ENCODE data around the gene TMEM139.
"Not testable (repeated sequence)": the region's sequence is repeated elsewhere in the genome, so short reads cannot be mapped to it uniquely, and the experiment has no call there.

TMEM139 gene

DNA sequence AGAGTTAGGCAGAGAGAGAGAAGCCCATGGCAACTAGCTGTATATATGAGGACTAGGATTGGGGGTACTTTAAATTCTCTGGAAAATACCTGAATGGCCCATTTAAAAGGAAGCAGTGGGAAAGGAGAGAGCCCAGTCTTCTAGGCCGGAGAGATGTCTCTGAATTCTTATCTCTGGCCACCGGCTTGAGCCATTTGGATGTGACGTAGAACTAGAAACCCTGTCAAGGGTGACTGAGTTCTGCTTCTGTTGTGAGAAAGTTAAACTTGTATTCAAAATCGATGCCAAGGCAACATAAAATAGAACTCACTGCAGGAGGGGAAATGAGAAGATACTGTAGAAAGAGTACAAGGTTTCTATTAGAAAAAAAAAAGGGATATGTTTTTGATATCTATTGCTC lies 27.8 kb upstream of the TMEM139 start:
- no peak for DNase-seq
- in situ Hi-C loops (cut with MboI; ENCODE audit: low pct_unique_long_range_greater_than_20kb, low sequenced_read_pairs), result no loop called here

DNA sequence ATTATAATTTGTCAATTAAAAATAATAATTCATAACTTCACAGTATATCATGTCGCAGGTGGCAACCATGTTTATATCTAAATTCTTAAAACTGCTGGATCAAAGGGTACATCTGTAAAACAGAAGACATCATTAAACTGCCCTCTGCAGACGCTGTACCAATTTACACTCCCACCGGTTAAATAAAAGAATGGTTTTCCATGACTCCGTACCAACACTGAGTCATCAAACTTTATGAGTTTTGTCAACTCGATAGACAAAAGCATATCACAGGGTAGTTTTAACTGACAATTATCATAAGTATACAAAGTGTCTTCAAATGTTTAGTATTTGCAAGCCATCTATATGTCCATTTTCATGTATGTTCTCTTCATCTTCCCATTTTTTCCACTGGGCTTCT lies 27.3 kb upstream of the TMEM139 start:
- no peak for DNase-seq
- in situ Hi-C loops (cut with MboI; ENCODE audit: low pct_unique_long_range_greater_than_20kb, low sequenced_read_pairs), result no loop called here

DNA sequence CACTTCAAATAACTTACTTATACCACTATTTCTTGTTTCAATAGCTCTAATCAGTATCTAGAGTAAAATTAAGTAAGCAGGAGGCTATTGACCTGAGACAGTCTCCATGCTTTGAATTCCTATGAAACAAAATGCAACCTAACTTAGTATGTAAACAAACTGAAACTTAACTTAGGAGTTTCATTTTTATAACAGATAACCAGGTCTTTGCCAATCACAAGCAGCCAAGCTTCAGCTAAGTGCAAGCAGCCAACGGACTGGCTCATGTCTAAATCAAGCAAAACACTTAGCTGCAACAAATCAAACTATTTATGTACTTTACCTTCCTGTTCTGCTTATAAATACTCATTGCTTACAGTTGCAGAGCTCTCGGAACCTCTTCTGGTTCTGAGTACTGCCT lies 25.9 kb upstream of the TMEM139 start:
- in situ Hi-C loops (cut with MboI; ENCODE audit: low pct_unique_long_range_greater_than_20kb, low sequenced_read_pairs), result no loop called here
- DNase-seq, result no peak

DNA sequence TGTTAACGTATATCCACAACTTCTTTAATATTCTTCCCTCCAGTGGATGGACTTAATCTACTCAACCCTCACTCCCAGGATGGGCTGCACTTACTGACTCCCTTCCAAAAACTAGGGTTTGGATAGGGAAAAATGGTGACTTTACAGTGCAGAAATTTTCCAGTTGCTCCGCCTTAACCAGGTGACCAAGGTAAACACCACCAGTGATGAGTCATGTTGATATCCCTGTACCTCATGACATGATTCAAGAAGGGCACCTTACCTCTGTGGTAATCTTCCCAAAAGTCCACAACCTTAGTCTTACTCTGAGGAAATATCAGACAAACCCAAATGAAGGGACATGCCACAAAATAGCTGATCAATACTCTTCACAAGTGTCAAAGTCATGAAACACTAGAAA lies 25.0 kb upstream of the TMEM139 start:
- in situ Hi-C loops (cut with MboI; ENCODE audit: low pct_unique_long_range_greater_than_20kb, low sequenced_read_pairs), result no loop called here
- DNase-seq, result no peak

DNA sequence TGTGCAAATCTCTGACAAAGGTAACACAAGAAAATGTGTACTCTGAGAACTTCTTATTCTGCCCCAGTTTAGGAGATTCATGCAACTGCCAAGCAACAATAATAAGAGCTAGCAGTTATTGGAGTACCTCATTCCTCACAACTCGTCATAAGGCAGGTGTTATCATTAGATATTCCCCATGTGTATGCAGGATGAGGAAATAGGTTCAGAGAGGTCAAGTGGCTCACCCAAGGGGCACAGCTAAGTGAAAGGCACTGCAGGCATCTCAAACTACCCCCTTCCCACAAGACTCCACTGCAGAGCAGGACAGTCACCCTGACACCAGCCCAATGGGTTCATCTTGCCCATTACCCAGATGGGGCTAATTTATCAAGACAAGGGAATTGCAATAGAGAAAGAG lies 22.9 kb upstream of the TMEM139 start:
- in situ Hi-C loops (cut with MboI; ENCODE audit: low pct_unique_long_range_greater_than_20kb, low sequenced_read_pairs), result no loop called here
- DNase-seq, result no peak

DNA sequence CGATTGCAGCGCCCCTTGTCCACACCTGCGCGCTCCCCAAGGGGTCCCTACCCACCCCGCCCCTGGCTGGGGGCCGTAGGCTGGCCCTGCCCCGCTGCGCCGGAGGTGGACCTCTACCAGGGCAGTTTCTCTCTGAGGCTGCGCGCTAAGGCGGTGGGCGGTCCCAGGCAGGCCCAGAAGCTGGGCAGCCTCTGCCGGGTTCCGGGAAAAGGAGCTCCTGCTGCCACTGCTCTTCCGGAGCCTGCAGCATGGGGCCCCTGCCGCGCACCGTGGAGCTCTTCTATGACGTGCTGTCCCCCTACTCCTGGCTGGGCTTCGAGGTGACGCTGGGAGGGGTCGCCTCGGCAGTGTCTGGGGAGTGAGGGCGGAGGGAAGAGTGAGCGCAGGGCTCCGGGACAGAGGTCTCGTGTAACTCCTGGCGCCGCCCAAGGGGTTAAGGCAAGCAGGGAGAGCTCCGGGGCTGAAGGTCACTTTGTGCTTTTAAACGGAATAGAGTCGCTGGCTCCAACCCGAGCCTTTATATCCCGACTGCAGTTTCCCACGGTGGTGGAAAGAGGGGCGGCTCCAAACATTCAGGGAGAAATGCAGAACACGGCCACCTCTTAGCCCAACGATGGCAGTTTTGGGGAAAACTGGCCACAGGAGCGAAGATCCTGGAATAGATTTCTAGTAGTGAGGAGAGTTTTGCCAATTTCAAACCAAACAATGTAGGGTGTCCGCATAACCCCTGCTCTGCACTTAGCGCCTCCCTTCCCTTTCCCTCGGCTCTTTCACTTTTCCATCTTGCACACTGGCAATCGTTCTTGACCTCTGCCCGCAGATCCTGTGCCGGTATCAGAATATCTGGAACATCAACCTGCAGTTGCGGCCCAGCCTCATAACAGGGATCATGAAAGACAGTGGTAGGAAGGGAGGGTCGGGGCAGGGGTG lies 21.2 kb upstream of the TMEM139 start, which contains the start of gene GSTK1:
TSS of gene GSTK1 (plus strand) at position 176 of the 930 bp plus-strand sequence. CDS start at position 249, 73 bp downstream.
- in situ Hi-C loops (cut with MboI; ENCODE audit: low pct_unique_long_range_greater_than_20kb, low sequenced_read_pairs), result no loop called here
- DNase-seq, result peak; percentile 76

DNA sequence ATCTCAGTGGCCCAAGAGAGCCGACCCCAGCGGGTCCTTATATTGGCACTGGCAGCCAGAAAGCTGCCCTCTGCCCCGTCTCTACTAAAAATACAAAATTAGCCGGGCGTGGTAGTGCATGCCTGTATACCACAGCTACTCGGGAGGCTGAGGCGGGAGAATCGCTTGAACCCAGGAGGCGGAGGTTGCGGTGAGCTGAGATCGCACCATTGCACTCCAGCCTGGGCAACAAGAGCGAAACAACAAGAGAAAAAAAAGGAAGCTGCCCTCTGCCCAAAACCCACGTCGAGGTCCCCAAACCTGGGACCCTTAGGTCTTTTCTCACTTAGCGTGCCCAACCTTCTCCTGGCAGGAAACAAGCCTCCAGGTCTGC lies 20.6 kb upstream of the TMEM139 start:
- in situ Hi-C loops (cut with MboI; ENCODE audit: low pct_unique_long_range_greater_than_20kb, low sequenced_read_pairs); DNase-seq: not testable (repeated sequence)

DNA sequence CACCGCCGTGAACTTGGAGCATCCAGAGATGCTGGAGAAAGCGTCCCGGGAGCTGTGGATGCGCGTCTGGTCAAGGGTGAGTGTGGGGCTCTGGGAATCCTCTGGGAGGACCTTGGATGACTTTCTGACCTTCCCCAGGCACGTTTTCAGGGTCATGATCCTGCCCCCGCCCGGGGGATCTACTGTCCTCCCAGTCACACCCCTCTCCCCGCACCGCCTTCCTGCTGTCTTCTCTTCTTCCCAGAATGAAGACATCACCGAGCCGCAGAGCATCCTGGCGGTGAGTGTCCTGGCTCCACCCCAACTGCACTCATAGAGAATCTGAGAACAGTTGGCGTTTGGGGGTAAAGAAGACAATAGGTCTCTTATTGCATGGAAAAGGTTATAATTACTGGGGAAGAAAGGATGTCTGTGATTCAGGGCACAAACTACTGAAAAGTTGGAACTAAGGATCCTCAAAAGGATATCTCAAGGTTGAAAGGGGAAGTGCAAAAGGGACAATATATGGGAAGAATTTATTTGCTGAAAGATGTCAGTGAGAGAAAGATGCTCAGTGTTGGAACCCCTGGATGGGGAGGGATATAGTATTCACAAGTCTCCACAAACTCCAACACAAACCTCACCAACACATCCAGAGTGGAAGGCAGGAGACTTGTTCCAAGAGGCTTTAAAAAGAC lies 19.6 kb upstream of the TMEM139 start:
- in situ Hi-C loops (cut with MboI; ENCODE audit: low pct_unique_long_range_greater_than_20kb, low sequenced_read_pairs), result no loop called here
- no peak for DNase-seq

DNA sequence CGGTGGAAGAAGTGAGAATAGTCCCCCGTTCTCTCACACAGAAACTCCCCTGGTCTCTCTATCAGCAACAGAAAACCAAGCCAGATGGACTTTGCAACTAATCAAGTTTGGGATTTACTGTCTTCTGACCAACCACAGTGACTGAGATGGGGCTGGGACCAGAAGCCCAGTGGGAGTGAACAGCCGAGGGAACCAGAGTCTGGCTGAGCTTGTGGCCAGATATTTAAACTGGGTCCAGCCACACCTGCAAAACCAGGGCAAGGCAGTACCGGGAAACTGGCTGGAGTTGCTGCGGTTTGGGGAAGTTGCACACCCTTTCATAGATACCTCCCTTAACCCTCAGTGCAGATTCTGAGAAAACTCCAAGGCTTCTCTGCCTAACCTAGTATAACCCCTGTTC lies 15.5 kb upstream of the TMEM139 start:
- DNase-seq, result peak; percentile 40
- in situ Hi-C loops (cut with MboI; ENCODE audit: low pct_unique_long_range_greater_than_20kb, low sequenced_read_pairs), result no loop called here

DNA sequence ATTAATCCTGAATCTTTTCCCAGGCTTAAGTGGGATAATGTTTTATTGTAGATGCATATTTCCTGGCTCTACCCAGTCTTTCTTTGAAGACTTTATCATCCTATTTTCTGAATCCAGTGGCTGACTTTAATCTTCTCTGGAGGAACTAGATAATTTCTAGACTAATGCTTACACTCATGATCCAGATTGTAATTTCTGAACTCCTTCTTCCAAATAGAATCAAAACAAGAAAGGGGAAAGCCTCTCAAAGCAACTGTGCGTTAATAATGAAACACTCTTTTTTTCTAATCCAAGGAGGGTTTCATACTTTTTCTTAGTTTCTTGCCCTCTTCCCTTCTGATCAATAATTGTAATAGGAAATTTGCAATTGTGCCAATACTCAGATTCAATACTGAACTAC lies 13.5 kb upstream of the TMEM139 start:
- in situ Hi-C loops (cut with MboI; ENCODE audit: low pct_unique_long_range_greater_than_20kb, low sequenced_read_pairs), result no loop called here
- DNase-seq, result no peak

DNA sequence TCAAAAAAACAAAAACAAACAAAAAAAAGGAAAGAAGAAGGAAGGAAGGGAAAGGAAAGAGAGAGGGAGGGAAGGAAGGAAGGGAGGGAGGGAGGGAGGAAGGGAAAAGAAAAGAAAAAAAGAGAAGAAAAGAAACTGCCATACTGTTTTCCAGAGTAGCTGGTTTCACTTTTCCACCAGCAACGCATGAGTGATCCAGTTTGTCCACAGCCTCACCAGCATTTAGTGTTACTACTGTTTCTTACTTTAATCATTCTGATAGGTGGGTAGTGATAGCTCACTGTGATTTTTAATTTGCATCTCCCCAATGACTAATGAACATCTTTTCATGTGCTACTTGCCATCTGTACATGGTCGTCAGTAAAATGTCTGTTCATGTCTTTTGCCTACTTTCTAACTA lies 11.9 kb upstream of the TMEM139 start:
- in situ Hi-C loops (cut with MboI; ENCODE audit: low pct_unique_long_range_greater_than_20kb, low sequenced_read_pairs), result no loop called here
- DNase-seq, result no peak

DNA sequence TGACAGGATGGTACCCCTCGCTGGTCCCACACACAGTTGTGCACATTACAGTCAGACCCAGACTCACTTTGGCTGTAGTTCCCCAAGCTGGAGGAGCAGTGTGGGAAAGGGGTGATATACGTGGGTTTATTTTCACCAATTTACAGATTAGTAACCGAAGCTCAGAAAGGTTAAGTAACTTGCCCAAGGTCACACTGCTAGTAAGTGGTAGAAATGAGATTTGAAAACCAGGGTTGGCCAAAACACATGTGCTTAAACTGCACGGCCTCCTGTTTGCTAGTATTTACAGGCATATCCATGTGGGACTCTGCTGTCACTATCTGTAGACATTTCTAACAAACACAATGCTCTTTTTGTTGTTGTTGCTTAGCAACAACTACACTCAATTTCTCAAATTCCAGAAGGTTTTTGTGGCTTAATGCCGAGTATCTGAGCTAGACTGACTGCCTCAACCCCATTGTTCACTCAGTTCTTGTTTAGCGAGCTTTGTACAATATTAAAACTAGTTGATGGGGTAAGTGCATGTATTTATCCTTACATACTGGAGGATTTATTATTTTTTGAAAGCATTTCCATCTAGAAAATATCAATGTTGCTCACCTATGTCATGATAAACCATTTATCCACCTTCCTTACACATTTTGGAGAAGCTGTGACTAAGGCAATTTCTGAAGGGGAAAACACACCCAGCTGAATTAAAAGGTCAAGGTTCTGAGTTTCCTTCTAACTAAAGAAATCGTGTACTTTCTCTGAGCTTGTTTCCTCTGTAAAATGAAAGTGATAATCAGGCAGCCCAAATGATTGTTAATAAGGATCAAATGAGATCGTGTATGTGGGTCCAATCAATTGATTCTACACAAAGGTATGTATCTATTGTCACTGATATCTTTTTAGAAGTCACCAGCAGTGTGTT lies 5.3 kb upstream of the TMEM139 start:
- DNase-seq, result no peak
- in situ Hi-C loops (cut with MboI; ENCODE audit: low pct_unique_long_range_greater_than_20kb, low sequenced_read_pairs), result no loop called here

DNA sequence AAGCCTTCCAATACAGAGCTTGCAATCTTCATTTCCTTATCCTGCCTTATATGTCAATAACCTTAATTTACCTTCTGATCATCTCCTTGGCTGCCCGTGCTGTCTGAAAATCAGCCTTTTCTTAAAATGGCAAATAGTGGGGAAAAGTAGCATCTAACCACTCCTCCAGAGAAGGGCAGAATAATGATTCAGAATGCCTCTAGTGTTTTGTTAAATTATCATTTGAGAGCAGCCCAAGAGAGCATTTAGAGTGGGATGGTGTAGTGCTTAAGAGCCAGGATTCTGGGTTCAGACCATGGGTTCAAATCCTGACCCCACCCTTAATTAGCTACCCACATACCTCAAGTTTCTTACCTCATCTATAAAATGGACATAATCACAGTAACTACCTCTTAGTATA lies 4.6 kb upstream of the TMEM139 start:
- DNase-seq, result no peak
- in situ Hi-C loops (cut with MboI; ENCODE audit: low pct_unique_long_range_greater_than_20kb, low sequenced_read_pairs), result no loop called here

DNA sequence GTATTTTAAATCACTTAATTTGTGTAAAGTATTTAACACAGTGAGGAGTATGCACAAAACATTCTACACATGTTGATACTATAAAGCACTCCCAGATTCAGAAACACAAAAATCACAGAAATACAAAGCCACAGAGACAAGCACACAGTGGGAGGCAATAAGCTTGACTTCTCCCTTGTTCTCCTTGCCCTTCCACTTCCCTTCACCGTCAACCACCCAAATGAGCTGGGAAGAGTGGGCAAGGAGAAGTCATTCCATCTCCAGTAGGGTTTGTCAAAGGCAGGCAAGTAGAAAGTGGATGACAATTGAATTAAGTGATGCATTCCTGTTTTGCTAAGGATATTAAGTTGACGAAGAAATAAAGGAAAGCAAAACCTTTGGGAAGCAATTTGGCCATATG lies 4.2 kb upstream of the TMEM139 start:
- in situ Hi-C loops (cut with MboI; ENCODE audit: low pct_unique_long_range_greater_than_20kb, low sequenced_read_pairs), result no loop called here
- no peak for DNase-seq

DNA sequence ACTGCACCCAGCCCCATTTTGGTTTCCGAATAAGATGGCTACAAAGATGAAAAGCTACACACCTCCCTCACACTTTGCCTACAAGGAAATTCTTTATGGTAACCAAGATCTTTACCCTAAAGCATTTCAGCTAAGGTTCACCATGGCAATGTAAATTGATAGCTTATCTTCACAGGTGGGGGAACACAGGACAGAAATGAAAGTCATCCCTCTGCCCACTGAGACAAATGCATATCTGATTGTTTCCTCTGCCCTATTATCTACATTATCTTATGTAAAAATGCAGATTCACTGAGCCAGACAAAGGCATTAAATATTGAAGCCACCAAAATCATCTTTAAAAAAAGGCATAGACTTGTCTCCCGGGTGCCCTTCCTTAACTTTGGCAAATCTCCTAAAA lies 3.2 kb upstream of the TMEM139 start:
- no peak for DNase-seq
- in situ Hi-C loops (cut with MboI; ENCODE audit: low pct_unique_long_range_greater_than_20kb, low sequenced_read_pairs), result no loop called here

DNA sequence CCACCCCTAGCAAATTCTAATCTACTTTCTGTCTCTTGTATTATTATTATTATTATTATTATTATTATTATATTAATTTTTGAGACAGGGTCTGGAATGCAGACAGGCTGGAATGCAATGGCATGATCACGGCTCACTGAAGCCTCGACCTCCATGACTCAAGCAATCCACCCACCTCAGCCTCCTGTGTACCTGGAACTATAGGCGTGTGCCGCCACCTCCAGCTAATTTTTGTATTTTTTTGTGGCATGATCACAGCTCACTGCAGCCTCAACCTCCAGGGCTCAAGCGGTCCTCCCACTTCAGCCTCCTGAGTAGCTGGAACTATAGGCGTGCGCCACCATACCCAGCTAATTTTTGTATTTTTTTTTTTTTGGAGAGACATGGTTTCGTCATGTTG lies 2.6 kb upstream of the TMEM139 start:
- no peak for DNase-seq
- in situ Hi-C loops (cut with MboI; ENCODE audit: low pct_unique_long_range_greater_than_20kb, low sequenced_read_pairs), result no loop called here

DNA sequence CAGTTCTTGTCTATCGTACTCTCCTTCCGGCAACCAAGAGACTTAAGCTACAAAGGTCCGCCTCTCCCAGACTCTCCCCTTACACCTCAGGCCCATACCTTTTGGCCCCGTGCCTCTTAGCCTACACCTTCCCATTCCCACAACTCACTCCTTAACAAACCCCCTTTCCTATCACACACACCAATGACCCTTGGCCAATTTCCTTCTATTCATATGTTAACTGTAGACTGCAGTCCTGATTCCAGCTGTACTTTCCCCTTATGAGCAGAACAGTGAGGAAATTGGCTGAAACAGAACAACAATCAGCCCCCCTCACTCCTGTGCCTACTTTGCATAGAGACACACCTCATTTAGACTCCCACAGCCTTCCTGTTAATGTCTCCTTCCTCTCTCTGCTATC lies 1.4 kb upstream of the TMEM139 start:
- no peak for DNase-seq
- in situ Hi-C loops (cut with MboI; ENCODE audit: low pct_unique_long_range_greater_than_20kb, low sequenced_read_pairs), result no loop called here

DNA sequence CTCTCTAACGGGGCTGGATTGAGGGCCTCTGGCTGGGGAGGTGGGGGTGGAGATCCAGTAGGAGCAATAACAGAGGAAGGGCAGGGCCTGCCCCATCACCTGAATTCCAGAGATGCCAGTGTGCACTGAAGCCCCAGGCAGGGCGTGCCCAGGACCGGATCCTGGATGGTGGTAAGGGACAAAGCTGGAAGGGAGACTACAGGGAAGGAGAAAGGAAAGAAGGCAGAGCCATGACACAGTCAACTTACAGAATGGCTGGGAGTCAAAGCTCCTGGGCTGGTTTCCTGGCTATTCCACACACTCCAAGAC lies 666 bp downstream of the TMEM139 start:
- DNase-seq, result no peak
- in situ Hi-C loops (cut with MboI; ENCODE audit: low pct_unique_long_range_greater_than_20kb, low sequenced_read_pairs), result no loop called here

DNA sequence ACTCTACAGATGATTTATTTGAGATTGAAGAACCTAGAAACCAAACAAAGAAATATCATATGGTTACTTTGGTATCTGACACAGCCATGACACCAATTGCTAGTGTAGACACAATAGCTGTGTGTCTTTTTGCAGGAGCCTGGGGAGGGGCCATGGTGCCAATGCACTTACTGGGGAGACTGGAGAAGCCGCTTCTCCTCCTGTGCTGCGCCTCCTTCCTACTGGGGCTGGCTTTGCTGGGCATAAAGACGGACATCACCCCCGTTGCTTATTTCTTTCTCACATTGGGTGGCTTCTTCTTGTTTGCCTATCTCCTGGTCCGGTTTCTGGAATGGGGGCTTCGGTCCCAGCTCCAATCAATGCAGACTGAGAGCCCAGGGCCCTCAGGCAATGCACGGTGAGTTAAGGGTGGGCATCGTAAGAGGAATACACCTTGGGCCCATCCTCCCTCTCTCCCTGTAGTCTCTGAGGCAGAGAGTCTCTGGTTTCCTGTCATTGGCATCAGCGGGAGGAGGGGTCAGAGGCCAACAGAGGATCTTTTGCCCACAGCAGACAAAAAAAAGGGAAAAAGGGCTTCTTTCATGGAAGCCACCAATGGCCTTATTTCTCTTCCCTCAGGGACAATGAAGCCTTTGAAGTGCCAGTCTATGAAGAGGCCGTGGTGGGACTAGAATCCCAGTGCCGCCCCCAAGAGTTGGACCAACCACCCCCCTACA lies 1.2 kb downstream of the TMEM139 start:
- in situ Hi-C loops (cut with MboI; ENCODE audit: low pct_unique_long_range_greater_than_20kb, low sequenced_read_pairs), result no loop called here
- DNase-seq, result no peak

All from KBM-7 (cell line).